22Rv1 (cell line): ENCODE data around the gene DDX46.

Source experiments
- H3K27ac ChIP-seq: fragments of 450-650 bp; 2 replicates; pipeline ENCODE4 v1.5.1; 2017
- ZFX ChIP-seq: fragments of 450-650 bp; IDR thresholded peaks from 2 replicates; pipeline ENCODE4 v1.6.1; 2017; ENCODE audit warnings: antibody characterized with exemption, borderline replicate concordance
- TF ChIP-seq, protein P1 (sequence below): fragments of 450-650 bp; IDR thresholded peaks from 2 replicates; pipeline ENCODE4 v1.5.1; 2017; ENCODE audit warnings: mild to moderate bottlenecking

DDX46 gene

DNA sequence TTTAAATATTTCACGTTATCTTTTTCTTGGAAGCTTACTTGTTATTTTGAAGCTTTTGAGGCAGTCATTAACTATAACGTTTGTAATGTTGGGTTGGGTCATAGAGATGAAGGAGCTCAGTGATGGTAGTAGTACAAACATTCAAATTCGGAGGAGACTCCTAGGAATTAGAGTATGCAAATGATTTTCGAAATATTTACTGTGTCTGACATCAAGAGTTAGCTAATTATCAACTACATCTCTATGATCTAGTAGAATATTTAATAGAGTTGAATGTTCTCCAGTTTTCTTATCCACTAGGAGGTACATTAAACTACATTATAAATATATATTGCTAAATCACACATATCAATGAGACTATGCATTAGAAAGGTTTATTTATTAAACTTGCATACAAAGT lies 58.4 kb downstream of the DDX46 start:
- TF ChIP-seq, protein P1, sequence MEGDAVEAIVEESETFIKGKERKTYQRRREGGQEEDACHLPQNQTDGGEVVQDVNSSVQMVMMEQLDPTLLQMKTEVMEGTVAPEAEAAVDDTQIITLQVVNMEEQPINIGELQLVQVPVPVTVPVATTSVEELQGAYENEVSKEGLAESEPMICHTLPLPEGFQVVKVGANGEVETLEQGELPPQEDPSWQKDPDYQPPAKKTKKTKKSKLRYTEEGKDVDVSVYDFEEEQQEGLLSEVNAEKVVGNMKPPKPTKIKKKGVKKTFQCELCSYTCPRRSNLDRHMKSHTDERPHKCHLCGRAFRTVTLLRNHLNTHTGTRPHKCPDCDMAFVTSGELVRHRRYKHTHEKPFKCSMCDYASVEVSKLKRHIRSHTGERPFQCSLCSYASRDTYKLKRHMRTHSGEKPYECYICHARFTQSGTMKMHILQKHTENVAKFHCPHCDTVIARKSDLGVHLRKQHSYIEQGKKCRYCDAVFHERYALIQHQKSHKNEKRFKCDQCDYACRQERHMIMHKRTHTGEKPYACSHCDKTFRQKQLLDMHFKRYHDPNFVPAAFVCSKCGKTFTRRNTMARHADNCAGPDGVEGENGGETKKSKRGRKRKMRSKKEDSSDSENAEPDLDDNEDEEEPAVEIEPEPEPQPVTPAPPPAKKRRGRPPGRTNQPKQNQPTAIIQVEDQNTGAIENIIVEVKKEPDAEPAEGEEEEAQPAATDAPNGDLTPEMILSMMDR = no peak
- no peak for TF ChIP-seq ZFX
- H3K27ac ChIP-seq = no peak overlapping the region

DNA sequence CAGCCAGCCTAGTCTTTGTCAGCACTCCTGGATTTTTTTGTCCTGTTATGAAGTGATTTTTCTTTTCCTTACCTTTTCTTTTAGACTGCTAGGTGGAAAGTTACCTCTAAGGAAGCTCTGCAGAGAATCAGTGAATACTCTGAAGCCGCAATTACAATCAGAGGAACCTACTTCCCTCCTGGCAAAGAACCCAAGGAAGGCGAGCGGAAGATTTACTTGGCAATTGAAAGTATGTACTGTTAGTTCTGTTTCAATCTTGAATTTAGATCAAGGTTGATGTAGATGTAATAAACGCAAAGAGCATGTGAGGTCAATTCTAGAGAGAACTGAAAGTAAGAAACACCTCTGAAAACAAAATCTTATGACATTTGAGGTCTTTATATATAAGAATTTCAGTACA lies 60.2 kb downstream of the DDX46 start:
- TF ChIP-seq, protein P1 = no peak
- no peak for TF ChIP-seq ZFX
- no peak overlapping the region for H3K27ac ChIP-seq

DNA sequence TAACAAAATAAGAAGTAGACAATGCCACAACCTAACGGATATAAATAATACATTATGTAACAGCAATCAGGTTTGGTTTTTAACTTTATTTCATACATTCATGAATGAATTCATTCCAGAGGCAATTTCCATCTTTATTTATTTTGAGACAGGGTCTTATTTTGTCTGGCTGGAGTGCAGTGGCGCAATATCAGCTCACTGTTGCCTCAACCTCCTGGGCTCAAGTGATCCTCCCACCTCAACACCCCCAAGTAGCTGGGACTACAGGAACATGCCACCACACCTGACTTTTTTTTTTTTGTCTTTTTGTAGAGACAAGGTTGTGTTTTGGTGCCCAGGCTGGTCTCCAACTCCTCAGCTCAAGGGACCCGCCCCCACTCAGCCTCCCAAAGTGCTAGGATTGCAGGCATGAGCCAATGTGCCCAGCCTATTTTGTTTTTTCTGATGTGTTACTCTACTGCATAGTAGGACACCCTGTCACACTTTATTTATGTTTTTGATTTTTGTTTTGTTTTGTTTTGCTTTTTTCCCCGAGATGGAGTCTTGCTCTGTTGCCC lies 60.9 kb downstream of the DDX46 start:
- H3K27ac ChIP-seq = no peak overlapping the region
- no peak for TF ChIP-seq ZFX
- TF ChIP-seq, protein P1 = no peak

DNA sequence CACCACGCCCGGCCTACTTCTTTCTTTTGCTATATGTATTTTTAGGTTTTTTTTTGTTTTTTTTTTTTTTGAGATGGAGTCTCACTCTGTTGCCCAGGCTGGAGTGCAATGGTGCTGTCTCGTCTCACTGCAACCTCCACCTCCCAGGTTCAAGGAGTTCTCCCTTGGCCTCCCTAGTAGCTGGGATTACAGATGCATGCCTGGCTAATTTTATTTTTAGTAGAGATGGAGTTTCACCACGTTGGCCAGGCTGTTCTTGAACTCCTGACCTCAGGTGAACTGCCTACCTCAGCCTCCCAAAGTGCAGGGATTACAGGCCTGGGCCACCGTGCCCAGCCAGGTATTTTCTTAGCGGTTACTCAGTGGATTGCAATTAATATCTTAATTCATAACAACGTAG lies 63.3 kb downstream of the DDX46 start:
- TF ChIP-seq, protein P1 = no peak
- no peak for TF ChIP-seq ZFX
- no peak overlapping the region for H3K27ac ChIP-seq

DNA sequence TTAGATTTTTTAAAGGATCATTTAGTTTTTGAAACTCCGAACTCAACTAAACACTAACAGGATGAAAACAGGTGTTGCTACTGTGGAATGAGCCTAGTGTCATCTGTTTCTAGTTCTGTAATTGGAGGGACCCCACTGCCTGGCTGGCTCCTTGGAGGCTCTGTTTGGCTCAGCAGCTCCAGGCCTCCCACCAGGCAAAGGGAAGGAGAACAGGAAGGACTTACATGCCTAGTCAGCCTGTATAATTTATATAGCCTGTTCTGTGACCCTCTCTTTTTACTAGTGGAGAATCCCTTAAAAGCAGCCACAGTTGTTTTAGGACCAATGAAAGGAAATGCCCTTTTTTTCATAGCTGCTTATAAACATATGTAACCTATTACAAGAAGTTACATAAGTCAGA lies 66.1 kb downstream of the DDX46 start:
- H3K27ac ChIP-seq = no peak overlapping the region
- TF ChIP-seq, protein P1 = no peak
- TF ChIP-seq ZFX = no peak

DNA sequence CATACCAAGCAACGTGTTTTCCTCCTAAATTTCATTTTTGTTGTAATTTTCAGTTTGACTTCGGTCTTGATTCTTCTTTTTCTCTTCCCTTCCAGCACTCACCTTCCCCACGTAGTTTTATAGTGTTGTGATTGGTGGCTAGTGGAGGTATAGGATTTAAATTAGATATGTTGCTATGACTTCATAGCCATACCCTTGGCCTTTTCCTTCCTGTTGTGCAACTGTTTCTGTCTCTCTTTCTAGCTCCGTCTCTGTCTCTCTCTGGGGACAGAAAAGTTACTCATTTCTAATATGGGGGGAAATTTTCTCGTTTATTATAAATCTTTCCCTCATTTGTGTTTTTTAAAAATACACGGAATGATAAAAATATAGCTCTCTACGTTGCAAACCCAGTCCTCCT lies 66.6 kb downstream of the DDX46 start:
- TF ChIP-seq ZFX = no peak
- TF ChIP-seq, protein P1 = no peak
- no peak overlapping the region for H3K27ac ChIP-seq

DNA sequence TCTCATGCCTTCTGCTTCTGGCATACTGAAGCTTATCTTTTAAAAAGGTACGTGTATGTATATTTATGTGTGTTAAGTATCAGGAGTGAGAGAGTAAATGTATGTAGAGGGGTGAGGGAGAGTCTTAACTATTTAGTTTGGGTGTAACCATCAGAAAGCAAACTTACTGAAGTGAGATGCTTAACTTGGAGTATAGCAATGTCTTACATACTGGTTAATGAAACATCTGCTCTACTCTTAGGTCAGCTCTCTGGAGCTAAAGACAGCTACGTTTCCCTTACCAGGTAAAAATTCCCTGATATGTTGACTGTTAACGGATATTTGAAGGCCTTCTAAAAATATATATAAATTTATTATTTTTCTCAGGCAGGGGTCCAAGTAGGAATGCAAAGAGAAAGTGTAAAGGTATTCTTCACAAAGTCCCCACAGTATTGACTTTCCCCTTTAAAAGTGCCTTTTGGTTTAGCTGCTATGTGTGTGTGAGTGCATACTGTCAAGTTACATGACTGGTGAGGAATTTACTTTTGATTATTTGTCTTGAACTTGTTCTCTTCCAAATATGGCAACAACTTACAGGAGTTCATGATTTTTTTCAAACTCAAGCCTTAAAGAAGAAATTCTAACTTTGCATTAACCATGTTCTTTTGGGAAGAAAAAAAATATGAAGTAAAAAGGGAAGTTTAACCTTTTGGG lies 74.9 kb downstream of the DDX46 start:
- no peak overlapping the region for H3K27ac ChIP-seq
- TF ChIP-seq ZFX = no peak
- TF ChIP-seq, protein P1 = no peak
